MM.1S (cell line): ENCODE measurements around the gene PCYT1B.

Source experiments
- CTCF ChIP-seq: fragments of 300-600 bp; sonication (generic); IDR thresholded peaks from 2 replicates; pipeline ENCODE4 v1.5.1; 2016; ENCODE audit warnings: antibody characterized with exemption, low read length, mixed read lengths
- EZH2 ChIP-seq: fragments of 300-600 bp; sonication (generic); optimal IDR thresholded peaks from 2 replicates; pipeline ENCODE3; 2017; ENCODE audit warnings: low read depth, mild to moderate bottlenecking, antibody characterized with exemption, low read length, mixed read lengths
- EZH2phosphoT487 ChIP-seq: fragments of 300-600 bp; sonication (generic); IDR thresholded peaks from 2 replicates; pipeline ENCODE4 v1.6.1; 2018; ENCODE audit warnings: antibody characterized with exemption, low read length

- TF ChIP-seq CTCF: no peak
- TF ChIP-seq EZH2: no peak
- TF ChIP-seq EZH2phosphoT487: no peak
Observed at GRCh38 chrX:24694825-24695224, 47.7 kb upstream of the PCYT1B start.
